Glomerular endothelial cell (primary cell): ENCODE results near the gene EHD4. TPM values are rescaled to one million over a fixed set of nuclear protein-coding genes. Genes with fewer than 3 reads are reported as not detected.

Experiments
- DNase-seq: peaks from one replicate; pipeline ENCODE4 v3.0.0-alpha.2; 2011; ENCODE audit warnings: low read depth, low spot score; ENCODE audit errors: extremely low read depth
- total RNA-seq: library from RNA; depleted of rRNA; stranded (reverse); fragments of >200 nt; gene quantifications from 2 replicates; pipeline ENCODE4 v1.2.3, GENCODE V29; 2015

EHD4 gene
- total RNA-seq, 1 donor from 2014 or later, result 236 TPM

GRCh38 chr15:41961001-41961518, 11.3 kb downstream of the EHD4 start:
- DNase-seq, result no peak

DNA sequence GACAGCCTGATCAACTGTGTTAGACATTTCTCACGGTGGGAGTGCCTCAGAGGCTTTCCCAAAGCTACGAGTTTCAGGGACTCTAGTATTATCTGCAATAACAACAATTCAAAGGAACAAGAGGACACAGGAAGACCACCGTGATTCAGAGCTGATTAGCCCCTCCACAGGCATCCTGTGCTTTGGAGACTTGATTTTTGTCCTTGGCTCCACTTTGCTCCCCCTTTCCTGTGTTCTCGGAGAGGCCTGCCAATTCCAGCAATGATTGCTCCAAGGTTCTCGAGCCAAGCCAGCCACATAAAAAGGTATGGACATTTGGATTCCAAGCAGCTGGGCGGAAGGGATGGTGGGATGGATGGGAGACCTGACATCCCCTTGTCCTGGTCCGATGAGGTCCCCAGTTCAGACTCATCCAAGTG, 14.3 kb downstream of the EHD4 start:
- no peak for DNase-seq

GRCh38 chr15:41957021-41957897, 15.1 kb downstream of the EHD4 start:
- DNase-seq, result no peak

GRCh38 chr15:41955807-41956525, 16.4 kb downstream of the EHD4 start:
- no peak for DNase-seq

DNA sequence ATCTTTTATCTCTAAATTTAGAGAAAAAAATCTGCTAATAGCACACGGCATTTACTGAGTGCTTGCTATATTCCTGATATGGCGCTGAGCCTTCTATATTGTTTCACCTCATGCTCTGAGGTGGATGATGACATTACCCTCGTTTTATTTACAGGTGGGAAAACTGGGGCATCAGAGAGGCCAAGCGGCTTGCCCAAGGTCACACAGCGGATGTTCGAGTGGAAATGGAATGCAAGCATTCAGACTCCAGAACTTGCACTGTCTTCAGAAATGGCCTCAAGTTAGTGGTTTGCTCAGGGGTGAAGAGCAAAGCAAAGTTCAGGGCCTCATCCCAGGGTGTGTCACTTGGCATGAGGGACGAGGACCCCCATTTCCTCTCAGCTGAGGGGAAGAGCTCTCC, 17.3 kb downstream of the EHD4 start:
- DNase-seq, result no peak

DNA sequence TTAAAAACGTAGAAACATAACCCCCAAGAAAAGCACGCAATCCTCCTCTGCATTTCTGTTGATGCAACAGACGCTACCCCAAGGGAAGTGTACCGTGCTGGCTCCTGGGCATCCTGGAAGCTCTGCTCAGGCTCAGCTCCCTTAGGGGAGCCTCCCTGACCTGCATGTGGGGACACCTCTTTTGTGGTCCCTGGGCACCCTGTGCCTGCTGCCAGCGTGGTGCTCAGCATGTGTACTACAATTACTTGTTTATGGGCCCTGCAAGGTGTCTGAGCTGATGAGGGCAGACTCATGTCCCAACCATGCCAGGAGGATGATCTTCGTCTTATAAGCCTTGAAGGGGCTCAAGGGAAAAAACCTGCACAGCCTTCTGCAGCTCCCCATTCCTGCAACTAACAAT, 18.3 kb downstream of the EHD4 start:
- DNase-seq, result no peak

GRCh38 chr15:41952013-41952563, 20.3 kb downstream of the EHD4 start:
- DNase-seq, result no peak

DNA sequence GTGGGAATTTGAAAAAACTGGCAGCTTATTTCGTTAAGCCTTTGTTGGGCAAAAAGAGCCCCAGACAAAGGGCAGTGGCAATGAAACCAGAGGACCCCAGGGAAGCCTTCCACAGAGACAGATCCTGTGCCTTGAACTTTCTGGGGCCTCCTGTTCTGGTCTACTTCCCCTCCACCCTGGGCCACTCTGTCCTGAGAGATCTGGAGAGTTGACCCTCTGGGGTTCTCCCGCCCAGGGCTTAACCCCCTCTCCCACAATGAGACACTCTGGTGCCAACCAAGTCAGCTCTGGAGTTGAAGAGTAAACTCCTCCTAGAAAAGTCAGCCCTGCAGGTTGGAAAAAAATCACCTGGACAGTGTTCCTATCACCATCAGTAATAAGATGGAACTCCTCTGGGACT, 20.8 kb downstream of the EHD4 start:
- no peak for DNase-seq

DNA sequence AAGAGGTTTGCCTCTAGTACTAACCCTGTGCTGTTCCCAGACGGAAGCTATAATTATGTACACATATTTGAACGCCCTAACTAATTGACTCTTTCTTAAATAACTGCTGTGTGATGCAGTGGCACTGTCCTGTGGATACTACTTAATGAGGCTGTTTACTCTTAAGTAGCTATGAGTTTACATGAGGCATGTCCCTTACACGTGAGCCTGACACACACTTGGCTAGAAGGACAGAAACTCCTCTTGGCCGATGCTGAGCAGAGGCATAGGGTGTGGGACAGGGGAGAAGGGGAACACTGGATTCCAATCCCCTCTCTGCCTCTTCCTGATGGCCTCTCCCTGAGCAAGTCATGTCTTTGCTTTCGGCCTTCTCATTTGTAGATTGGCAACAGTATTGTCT, 21.9 kb downstream of the EHD4 start:
- no peak for DNase-seq

- DNase-seq, result no peak
Observed at GRCh38 chr15:41950127-41950483, 22.3 kb downstream of the EHD4 start.

- DNase-seq, result no peak
Observed at GRCh38 chr15:41949401-41950126, 22.8 kb downstream of the EHD4 start.

GRCh38 chr15:41948490-41948889, 23.9 kb downstream of the EHD4 start:
- no peak for DNase-seq

GRCh38 chr15:41946970-41947369, 25.4 kb downstream of the EHD4 start:
- DNase-seq, result no peak

DNA sequence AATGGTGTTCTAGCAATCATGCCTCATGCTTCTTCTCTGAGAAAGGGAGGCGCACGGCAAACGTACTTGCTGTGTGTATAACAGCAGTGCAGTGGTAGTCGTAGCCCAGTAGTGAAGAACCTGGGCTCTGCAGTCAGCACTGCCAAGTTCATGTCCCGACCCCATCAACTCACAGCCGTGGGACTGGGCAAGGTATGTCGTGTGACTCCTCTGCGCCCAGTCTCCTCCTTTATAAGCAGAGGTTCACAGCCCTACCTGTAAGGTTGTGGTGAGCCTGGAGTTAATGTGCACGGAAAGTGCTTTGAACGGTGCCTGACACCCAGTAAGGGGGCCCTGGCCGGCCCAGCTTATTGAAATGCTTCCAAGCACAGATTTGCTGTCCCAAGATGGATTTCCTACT, 26.6 kb downstream of the EHD4 start:
- no peak for DNase-seq

DNA sequence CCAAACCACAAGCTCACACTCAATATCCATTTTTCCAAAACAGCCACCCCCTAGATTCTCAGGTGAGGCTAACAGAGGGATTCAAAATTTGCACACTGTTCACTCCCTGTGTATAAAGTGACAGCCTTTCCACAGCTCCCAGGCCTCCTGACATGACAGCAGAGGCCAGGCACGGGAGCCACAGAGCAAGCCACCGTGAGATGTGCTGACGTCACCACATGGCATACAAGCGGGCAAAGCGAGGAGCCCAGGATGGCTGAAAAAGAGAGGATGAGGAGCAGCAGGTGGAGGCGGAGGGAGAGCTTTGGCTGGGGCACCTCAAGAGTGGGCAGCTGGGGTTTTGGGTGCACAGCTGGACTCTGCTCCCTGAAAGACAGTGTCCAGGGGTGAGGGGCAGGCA, 27.1 kb downstream of the EHD4 start:
- DNase-seq, result no peak

GRCh38 chr15:41944313-41944940, 27.9 kb downstream of the EHD4 start:
- DNase-seq, result no peak

DNA sequence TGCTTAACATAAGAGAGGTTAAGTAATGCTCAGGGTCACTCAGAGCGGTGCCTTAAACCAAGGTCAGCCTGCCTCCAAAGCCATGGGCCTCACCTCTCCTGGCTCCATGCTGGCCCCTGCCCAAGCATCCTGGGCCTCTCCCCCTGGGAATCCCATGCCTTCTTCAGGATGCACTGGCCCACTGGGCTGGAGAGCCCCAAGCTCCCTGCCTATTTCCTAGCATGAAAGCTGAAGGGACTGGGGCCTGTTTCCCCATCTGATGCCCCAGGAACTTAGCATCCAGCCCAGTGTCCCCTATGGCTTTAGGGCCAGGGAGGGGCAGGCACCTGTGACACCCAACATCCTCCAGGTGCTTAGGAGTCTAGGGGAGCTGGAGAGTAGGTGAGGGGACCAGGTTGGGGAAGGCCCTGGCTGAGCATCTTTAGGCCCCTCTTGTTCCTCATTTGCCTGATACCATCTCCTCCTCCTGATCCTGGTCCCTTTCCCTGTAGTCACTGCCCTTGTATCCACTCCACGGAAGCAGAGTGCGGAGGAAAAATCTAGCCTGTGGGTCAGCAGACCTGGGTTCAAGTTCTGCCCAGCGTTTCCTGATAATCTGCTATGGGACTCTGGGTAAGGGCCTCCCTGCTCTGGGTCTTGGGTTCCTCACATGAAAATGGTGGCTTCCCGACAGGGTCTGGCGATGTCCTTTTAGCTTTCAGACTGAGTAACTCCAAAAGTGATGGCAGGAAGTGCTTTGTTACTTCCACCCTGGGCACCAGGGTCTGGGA, 28.6 kb downstream of the EHD4 start:
- DNase-seq, result no peak

GRCh38 chr15:41942886-41943285, 29.5 kb downstream of the EHD4 start:
- DNase-seq, result no peak

- DNase-seq, result no peak
Observed at GRCh38 chr15:41941644-41942415, 30.5 kb downstream of the EHD4 start.
